ENCODE data around the gene TCF12.
"Not testable (repeated sequence)": the region's sequence is repeated elsewhere in the genome, so short reads cannot be mapped to it uniquely, and the experiment has no call there.

Gene TCF12

GRCh38 chr15:57147621-57148020 lies 229.2 kb downstream of the TCF12 start:
- DNase-seq = no peak

DNA sequence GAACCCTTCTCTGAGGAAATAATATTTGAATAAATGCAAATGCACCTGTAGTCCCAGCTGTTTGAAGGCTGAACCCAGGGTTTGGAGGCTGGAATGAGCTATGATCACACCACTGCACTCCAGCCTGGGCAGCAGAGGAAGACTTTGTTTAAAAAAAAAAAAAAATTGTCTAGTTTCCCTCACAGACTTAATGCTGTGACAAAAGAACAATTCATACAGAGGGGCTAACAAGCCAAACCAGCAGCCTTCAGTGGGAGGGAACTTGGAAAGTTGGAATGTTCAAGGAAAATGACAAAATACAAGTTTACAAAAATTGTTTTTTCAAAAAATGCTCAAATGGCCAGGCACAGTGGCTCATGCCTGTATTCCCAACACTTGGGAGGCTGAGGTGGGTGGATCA lies 229.8 kb downstream of the TCF12 start:
- peak; percentile 88 for DNase-seq

GRCh38 chr15:57149196-57149595 lies 230.8 kb downstream of the TCF12 start:
- no peak for DNase-seq

GRCh38 chr15:57150066-57150865 lies 231.8 kb downstream of the TCF12 start:
- DNase-seq = no peak

DNA sequence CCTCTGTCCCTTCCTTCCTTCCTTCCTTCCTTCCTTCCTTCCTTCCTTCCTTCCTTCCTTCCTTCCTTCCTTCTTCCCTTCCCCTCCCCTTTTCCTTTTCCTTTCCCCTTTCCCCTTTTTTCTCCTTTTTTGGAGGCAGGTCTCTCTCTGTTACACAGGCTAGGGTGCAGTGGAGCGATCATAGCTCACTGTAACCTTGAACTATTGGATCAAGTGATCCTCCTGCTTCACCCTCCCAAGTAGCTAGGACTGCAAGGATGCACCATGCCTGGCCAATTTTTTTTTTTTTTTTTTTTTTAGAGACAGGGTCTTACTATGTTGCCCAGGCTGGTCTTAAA lies 232.4 kb downstream of the TCF12 start:
- not testable (repeated sequence) for DNase-seq

- DNase-seq = no peak
Observed at GRCh38 chr15:57152133-57152532, 233.7 kb downstream of the TCF12 start.

GRCh38 chr15:57152666-57153539 lies 234.5 kb downstream of the TCF12 start:
- DNase-seq = no peak

- DNase-seq = no peak
Observed at GRCh38 chr15:57156210-57156884, 237.9 kb downstream of the TCF12 start.

- DNase-seq = no peak
Observed at GRCh38 chr15:57158589-57158988, 240.1 kb downstream of the TCF12 start.

DNA sequence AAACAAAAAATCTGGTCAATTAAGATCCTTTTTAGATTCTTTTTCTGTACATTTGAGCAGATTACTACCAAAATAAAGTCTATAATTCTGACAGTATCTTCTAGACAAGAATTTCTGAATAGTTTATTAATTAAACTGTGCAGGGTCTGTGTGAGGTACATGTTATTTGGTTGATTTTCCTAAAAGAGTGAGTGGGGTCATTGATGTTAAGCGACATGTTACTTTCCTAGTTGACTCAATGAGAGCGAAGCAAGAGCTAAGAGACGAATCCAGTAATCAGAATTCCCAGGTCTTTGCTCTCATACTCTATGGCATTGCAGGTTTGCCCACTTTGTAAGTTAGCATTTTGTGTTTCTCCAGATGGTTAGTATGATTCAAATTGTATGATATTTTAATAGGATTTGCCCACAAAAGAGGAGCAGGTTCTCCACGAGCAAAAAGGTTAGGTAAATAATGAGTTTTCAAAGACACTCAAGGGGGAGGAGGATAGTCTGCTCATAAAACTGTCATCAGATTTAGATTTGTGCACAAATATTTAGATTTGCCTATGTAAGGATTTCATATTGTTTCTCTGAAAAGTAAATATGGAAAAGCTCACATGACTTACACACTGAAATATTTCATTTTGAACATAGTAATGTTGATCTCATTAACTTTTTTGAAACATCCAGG lies 240.7 kb downstream of the TCF12 start:
- DNase-seq = peak; percentile 54

DNA sequence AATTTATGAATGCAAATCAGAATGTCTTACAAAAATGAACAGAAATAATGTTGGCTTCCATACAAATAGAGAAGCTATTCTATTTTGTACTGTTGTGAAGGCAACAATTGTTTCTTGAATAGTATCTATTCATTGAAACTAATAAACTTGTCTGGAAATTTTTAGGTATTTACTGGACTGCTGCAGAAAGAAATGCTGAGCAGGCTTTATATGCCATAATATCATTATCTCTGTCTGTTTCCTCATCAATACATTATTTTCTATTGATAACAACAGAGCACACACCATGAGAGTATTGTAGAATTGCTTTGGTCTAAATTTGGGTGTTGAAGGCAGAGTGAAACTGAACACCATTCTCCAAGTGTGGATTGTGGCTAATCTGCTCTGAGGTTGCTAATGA lies 241.3 kb downstream of the TCF12 start:
- DNase-seq = no peak

- DNase-seq = no peak
Observed at GRCh38 chr15:57160823-57161560, 242.5 kb downstream of the TCF12 start.

DNA sequence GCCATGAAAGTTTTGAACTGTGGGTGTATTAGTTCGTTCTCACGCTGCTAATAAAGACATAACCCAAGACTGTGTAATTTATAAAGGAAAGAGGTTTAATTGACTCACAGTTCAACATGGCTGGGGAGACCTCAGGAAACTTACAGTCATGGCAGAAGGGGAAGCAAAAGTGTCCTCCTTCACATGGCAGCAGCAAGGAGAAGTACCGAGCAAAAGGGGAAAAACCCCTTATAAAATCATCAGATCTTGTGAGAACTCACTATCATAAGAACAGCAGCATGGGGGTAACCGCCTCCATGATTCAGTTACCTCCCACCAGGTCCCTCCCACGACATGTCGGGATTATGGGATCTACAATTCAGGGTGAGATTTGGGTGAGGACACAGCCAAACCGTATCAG lies 245.8 kb downstream of the TCF12 start:
- DNase-seq = not testable (repeated sequence)

DNA sequence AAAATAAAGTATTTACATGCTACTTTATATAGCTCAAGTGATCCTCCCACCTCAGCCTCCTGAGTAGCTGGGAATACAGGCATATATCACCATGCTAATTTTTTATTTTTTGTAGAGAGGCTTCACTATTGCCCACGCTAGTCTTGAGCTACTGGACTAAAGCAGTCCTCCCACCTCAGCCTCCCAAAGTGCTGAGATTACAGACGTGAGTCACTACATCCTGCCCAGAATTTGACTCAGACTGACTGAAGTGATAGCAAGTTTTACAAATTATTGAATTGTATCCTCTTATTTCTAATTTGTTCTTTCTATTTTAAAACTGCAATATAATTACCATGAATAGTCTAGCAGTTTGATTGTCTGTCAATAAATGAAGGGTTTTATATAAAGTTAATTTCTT lies 247.5 kb downstream of the TCF12 start:
- DNase-seq = no peak

GRCh38 chr15:57167821-57168395 lies 249.5 kb downstream of the TCF12 start:
- DNase-seq = no peak

- DNase-seq = no peak
Observed at GRCh38 chr15:57169643-57170042, 251.2 kb downstream of the TCF12 start.

GRCh38 chr15:57171426-57171825 lies 253.0 kb downstream of the TCF12 start:
- DNase-seq = no peak

DNA sequence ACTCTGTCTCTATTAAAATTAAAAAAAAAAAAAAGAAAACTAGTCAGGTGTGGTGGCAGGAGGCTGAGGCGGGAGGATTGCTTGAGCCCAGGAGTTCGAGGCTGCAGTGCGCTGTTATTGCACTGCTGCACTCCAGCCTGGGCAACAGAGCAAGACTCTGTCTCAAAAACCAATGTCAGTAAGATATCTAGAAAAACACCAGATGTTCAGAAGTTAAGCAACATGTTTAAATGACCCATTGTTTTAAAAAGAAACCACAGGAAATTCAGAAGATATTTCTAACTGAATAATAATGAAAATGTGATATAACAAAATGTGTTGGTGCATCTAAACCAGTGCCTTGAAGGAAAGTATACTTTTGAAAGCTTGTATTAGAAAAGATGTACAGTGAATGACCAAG lies 254.5 kb downstream of the TCF12 start:
- DNase-seq = no peak

DNA sequence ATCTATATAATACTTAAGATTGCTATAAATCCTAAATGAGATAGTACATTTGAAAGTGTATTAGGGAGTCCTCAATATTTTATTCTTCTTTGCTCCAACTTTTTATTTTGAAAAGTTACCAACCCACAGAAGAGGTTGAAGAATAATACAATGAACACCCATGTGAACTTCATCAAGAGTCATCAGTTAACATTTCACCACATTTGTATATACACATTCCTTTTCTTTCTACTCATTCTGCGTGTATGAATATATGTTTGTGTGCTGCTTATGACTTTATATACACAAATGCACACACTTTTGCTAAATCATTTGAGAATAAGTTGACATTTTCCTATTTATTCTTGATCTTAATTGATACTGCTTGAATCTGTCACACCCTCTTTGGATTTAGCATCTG lies 264.6 kb downstream of the TCF12 start:
- no peak for DNase-seq

DNA sequence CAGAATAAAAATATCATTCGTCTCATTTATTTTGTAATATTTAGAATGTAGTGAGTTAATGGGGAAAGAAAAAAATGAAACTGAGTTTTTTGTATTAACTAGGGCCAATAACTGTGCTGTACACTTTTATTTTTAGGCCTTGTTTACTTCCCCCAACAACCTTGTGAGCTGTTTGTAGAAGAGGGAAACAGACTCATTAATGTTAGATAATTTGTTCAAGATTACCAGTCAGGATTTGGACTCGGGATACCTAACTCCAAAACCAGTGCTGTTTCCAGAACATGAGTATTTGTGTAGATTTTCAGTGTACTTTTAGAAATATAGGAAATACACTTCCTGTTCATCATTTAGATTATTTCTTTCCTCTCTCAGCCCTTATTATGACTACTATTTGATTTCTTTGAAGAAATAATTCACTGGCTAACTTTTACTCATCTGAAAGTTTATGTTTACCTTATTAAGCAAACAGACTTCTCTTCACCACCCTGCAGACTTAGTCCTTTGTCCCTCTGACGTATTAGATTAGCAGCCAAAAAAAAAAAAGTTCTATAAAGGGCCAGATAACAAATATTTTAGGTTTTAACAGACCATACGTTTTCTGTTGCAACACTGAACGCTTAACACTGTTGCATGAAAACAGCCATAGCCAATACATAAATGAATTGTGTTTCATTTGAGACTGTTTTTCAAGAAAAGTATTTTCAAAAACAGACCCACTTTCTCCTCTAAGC lies 265.3 kb downstream of the TCF12 start:
- no peak for DNase-seq

DNA sequence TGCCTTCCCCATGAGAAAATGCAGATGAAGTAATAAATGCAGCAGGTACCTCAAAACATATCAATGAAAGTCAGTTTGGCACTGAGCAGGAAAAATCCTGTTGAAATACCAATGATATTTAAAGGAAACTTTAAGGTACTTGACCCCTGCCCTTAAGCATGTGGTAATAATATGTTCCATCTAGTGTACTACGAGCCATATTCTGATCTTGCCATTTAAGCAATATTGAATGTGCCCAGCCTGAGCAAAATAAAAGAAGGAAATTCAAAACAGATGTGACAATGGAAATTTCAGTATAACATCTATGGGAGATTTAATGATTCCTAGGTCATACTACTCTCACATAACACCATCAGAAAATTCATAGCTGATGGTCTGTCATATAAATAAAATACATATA lies 266.1 kb downstream of the TCF12 start:
- DNase-seq = no peak
